GM19452 (cell line): ENCODE results near the gene PTPRJ.
"Not testable (repeated sequence)": the region's sequence is repeated elsewhere in the genome, so short reads cannot be mapped to it uniquely, and the experiment has no call there.

Experiments used
- ATAC-seq: cut with Tn5 transposase; IDR thresholded peaks from one replicate; pipeline ENCODE4 v1.9.1; 2021; ENCODE audit not compliant: unreplicated experiment

PTPRJ gene

GRCh38 chr11:48107188-48107704 is 126.9 kb downstream of the PTPRJ start:
- ATAC-seq = peak; percentile 81

- no peak for ATAC-seq
Observed at GRCh38 chr11:48108231-48109045, 128.1 kb downstream of the PTPRJ start.

DNA sequence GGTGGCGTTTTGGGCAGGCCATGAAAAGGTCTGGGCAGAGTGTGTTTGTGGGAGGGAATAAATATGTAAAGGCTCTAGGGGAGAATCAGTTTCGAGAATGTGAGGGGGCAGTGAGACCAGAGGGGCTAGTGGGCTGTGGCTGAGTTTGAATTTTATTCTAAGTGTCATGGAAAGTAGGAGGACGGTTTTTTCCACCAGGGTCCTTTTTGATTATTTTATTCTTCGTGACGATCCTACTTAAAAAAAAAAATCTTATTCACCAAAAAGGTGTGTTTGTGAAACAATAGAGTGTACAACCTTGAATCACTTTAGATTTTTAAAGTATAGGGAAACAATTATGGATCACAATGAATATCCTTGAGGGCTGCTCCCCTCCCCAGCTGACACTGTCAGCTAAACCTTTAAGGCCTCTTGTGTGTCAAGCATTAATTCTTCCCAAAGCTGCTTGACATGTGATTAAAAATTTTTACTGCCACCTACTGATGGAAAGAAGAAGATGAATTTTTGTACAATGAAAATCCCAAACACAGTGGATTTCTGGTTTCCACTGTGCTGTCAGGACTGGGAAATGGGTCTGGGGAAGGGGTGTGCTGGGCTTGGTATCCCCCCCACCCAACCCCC is 128.8 kb downstream of the PTPRJ start:
- ATAC-seq = no peak

- no peak for ATAC-seq
Observed at GRCh38 chr11:48110509-48110766, 130.1 kb downstream of the PTPRJ start.

DNA sequence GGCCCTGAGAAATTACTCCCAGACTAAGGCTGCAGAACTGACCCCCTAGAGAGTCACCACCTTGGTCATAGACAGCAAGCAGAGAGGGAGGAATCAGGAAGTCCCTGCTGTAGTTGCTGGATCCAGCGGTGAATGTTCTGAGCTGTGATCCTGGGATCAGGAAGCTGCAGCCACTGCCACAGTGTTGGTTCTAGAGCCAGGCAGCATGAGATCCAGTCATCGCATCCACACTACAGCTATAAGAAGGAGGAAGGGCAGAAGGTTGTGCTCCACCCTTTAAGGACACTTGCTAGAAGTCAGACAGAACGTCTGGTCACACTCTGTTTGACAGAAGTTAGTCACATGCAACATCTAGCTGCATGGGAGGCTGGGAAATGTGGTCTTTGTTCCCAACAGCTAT is 131.5 kb downstream of the PTPRJ start:
- ATAC-seq = no peak

GRCh38 chr11:48114740-48115139 is 134.4 kb downstream of the PTPRJ start:
- no peak for ATAC-seq

DNA sequence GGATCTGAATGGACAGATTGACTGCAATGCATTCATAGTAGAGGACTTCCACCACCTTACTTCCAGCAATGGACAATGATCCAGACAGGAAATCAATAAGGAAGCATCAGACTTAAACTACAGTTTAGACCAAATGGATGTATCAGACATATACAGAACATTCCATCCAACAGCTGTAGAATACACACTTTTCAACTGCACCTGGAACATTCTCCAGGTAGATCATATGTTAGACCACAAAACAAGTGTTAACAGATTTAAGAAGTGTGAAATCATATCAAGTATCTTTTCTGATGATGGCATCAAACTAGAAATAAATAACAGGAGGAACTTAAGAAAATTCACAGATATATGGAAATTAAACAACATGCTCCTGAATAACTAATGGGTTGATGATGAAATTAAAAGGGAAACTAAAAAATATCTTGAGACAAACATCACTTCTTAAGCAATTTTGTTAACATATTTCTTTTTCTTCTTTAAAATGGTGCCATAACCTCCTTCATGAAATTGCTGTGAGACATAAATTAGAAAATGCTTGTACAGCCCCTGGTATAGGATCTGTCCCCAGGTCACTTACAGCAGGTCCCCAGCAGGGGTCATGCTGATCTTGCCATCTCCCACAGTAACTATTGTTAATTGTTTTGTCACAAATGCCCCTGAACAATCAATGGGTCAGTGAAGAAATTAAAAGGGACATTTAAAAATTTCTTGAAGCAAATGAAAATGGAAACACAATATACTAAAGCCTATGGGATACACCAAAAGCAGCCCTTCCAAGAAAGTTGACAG is 136.3 kb downstream of the PTPRJ start:
- no peak for ATAC-seq

DNA sequence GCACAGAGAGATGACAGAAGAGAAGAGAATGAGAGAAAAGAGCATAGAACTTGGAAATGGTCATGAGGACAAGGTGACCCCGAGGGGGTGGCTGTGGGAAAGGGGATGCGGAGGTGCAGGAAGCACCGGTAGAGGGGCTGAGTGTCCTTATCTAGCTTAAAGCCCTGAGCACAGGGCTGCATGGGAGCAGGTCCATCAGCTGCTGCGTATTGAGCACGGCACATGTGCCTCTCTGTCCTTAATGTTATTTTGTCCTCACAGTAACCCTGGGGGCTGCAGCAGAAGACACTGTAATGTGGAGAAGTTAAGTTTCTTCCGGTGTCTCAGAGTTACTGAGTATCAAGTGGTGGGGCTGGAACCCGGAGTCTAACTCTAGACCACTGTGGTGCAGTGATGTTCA is 141.9 kb downstream of the PTPRJ start:
- no peak for ATAC-seq

- ATAC-seq = no peak
Observed at GRCh38 chr11:48122656-48123055, 142.3 kb downstream of the PTPRJ start.

GRCh38 chr11:48123254-48123875 is 143.0 kb downstream of the PTPRJ start:
- no peak for ATAC-seq

DNA sequence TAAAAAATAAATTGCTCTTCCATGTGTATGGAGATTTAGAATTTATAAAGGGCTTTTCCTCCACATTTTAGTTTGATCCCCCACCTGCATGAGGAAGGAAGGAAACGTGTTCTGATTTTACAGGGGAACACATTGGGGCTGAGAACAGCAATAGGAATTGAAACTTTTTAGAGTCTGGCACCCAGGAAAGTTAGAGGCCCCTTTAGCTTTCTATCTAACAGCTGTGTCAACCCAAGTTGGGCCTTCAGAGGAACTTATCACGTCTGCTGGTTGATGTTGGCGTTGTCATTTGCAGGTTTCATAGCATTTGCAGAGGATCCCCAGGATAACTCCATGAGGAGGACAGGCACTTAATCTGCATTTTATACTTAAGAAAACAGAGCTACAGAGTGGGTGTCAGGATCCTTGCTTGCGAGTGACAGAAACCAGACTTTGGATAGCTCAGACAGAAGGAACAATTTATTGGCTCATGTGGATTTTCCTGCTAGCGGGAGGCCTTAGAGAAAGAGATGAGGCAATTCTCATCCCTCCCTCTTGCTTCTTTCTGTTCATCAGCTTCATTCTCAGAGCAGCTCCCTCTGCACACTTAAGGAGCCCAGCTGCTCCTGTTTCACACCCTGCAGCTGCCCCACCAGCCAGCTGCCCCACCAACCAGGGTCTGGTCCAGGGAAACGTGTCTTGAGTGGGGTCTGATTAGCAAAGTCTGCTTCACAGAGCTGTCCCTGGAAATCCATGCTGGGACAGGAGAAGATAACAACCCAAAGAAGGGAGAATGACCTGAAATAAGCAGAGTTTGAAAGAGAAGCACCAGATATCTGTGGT is 143.8 kb downstream of the PTPRJ start:
- no peak for ATAC-seq

GRCh38 chr11:48124880-48125279 is 144.5 kb downstream of the PTPRJ start:
- ATAC-seq = no peak

GRCh38 chr11:48125866-48126265 is 145.5 kb downstream of the PTPRJ start:
- ATAC-seq = no peak

GRCh38 chr11:48127521-48128183 is 147.3 kb downstream of the PTPRJ start:
- ATAC-seq = no peak

- no peak for ATAC-seq
Observed at GRCh38 chr11:48129697-48130395, 149.5 kb downstream of the PTPRJ start.

DNA sequence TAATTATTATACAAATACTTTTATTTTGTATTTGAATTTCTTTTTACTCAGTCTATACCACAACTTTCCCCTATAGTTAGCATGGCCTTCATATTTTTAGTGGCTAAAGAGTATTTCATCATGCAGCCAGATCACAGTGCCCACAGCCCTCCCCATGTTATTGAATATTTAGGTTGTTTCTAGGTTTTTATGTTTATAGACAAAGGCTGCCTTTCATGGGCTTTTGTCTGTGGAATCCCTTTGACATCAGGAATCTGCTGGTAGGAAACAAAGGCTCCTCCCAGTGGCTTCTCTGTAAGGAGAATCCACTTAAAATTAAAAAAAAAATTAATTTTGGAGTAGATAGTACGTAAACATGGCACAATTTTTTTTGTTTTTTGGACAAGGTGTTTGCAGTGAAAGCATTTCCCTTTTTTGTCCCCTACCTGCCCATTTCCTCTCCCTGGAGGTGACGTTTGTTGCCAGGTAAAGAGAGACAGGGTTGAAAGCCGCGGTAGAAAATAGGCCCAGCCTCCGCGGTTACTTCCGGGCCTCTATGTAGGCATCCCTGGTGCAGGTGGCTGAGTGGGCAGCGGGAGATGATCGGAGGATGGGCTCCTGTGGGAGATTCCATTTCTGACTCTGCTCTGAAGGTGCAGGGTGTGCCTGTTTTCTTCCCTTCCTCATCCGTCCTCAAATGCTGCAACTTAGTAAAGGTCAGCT is 154.0 kb downstream of the PTPRJ start:
- no peak for ATAC-seq

DNA sequence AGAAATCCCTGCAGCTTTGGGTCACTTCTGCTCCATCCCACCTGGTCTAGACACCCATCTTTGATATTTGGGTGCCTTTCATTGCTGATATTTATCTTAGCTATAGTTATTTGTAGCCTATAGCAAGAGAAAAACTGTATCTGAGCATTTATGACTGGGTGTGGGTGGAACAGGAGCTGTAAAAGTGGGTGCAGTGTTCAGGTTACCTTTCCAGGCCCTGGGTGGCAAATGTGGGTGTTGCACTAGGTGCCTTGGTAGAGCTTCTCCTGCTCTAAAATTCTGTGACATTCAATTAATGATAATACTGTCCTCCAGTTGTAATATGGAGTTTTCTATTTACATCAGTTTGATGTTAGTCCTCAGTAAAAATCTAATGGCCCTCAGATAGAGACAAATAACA is 157.9 kb downstream of the PTPRJ start:
- no peak for ATAC-seq

GRCh38 chr11:48139896-48140295 is 159.5 kb downstream of the PTPRJ start:
- not testable (repeated sequence) for ATAC-seq
